Measurements from ENCODE around the gene PJA1.
A peak's percentile ranks its signal among the peaks of the same experiment; 100 is the strongest.

Gene PJA1

GRCh38 chrX:69165087-69165651 lies at the start of gene PJA1:
PJA1 (minus strand) TSS chrX:69165453; CDS start chrX:69163073, 2,380 bp downstream.
- peak within 1 kb of the TSS; percentile 70 for H3K4me3 ChIP-seq (ENCODE audit: low read depth, low read length)
- TF ChIP-seq, protein P1, sequence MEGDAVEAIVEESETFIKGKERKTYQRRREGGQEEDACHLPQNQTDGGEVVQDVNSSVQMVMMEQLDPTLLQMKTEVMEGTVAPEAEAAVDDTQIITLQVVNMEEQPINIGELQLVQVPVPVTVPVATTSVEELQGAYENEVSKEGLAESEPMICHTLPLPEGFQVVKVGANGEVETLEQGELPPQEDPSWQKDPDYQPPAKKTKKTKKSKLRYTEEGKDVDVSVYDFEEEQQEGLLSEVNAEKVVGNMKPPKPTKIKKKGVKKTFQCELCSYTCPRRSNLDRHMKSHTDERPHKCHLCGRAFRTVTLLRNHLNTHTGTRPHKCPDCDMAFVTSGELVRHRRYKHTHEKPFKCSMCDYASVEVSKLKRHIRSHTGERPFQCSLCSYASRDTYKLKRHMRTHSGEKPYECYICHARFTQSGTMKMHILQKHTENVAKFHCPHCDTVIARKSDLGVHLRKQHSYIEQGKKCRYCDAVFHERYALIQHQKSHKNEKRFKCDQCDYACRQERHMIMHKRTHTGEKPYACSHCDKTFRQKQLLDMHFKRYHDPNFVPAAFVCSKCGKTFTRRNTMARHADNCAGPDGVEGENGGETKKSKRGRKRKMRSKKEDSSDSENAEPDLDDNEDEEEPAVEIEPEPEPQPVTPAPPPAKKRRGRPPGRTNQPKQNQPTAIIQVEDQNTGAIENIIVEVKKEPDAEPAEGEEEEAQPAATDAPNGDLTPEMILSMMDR (IDR thresholded peaks at IDR 0.05; ENCODE audit: control insufficient read depth, extremely low read depth, insufficient read depth) = no peak
- no peak for DNase-seq (ENCODE audit: low read depth)

DNA sequence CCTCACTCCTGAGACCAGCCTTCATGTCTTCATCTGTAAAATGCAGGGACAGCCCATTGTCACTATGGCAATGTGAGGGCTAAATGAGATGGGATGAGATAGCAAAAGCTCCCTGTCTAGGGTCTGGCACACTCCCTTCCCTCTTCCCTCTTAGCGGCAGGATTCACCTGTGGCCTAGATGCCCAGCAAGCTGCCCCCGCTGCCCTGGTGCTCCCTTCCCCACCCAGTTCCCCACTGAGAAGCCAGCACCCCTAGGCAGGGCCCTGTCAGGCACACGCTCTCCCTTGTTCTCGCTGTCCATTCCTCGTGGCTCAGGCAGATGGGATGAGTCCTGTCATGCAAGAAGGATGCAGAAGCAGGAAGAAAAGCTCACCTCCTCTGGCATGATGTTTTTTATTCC lies 49.2 kb upstream of the PJA1 start:
- no peak for DNase-seq (ENCODE audit: low read depth)
- TF ChIP-seq, protein P1 (IDR thresholded peaks at IDR 0.05; ENCODE audit: control insufficient read depth, extremely low read depth, insufficient read depth) = no peak
- H3K4me3 ChIP-seq (ENCODE audit: low read depth, low read length) = no peak overlapping the region

GRCh38 chrX:69211701-69212100 lies 46.4 kb upstream of the PJA1 start:
- TF ChIP-seq, protein P1 (IDR thresholded peaks at IDR 0.05; ENCODE audit: control insufficient read depth, extremely low read depth, insufficient read depth) = no peak
- H3K4me3 ChIP-seq (ENCODE audit: low read depth, low read length) = no peak overlapping the region
- DNase-seq (ENCODE audit: low read depth) = no peak

- TF ChIP-seq, protein P1 (IDR thresholded peaks at IDR 0.05; ENCODE audit: control insufficient read depth, extremely low read depth, insufficient read depth) = no peak
- H3K4me3 ChIP-seq (ENCODE audit: low read depth, low read length) = no peak overlapping the region
- DNase-seq (ENCODE audit: low read depth) = no peak
Measured at GRCh38 chrX:69210581-69210980, 45.3 kb upstream of the PJA1 start.

GRCh38 chrX:69207216-69207615 lies 42.0 kb upstream of the PJA1 start:
- no peak overlapping the region for H3K4me3 ChIP-seq (ENCODE audit: low read depth, low read length)
- TF ChIP-seq, protein P1 (IDR thresholded peaks at IDR 0.05; ENCODE audit: control insufficient read depth, extremely low read depth, insufficient read depth) = no peak
- DNase-seq (ENCODE audit: low read depth) = no peak

- DNase-seq (ENCODE audit: low read depth) = no peak
- no peak overlapping the region for H3K4me3 ChIP-seq (ENCODE audit: low read depth, low read length)
- TF ChIP-seq, protein P1 (IDR thresholded peaks at IDR 0.05; ENCODE audit: control insufficient read depth, extremely low read depth, insufficient read depth) = no peak
Measured at GRCh38 chrX:69203638-69204037, 38.4 kb upstream of the PJA1 start.

DNA sequence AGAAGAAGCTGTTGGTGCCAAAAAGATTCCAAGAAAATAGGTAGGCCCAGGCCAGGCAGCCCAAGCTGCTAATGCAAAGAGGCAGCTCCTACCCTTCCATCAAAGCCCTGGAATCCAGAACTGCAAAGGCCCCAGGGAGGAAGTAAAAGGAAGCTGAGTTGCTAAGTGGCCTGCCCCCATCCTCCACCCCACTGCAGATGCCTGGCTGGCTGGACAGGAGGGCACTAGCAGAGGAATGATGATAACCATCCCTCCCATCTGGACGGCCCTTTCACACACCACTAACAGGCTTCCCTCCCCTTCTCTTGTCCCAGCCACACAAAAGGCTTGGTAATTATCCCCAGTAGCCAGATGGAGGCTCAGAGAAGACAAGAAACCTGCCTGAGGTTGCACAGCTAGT lies 32.4 kb upstream of the PJA1 start:
- no peak overlapping the region for H3K4me3 ChIP-seq (ENCODE audit: low read depth, low read length)
- no peak for DNase-seq (ENCODE audit: low read depth)
- TF ChIP-seq, protein P1 (IDR thresholded peaks at IDR 0.05; ENCODE audit: control insufficient read depth, extremely low read depth, insufficient read depth) = no peak

Measured in LNCaP clone FGC (cell line).